OCI-LY1 (cell line): Measurements from ENCODE around the gene MYO10.

Experiments used
- CTCF ChIP-seq: fragments of 200-600 bp; sonication (generic), shearing (Covaris generic); IDR thresholded peaks from 2 replicates; pipeline ENCODE4 v1.5.1; 2017; ENCODE audit warnings: mild to moderate bottlenecking, antibody characterized with exemption, low read length, moderate library complexity, mixed read lengths
- EZH2 ChIP-seq: fragments of 200-600 bp; sonication (generic), shearing (Covaris generic); IDR thresholded peaks from 2 replicates; pipeline ENCODE4 v1.8.0; 2017; ENCODE audit warnings: borderline replicate concordance, mixed run types, mild to moderate bottlenecking, antibody characterized with exemption, low read length, moderate library complexity, mixed read lengths

- TF ChIP-seq CTCF (no peak), EZH2 (no peak)
Observed at GRCh38 chr5:16842896-16843295, 93.2 kb downstream of the MYO10 start.
